Activated CD8-positive, alpha-beta memory T cell treated with anti-CD3 and anti-CD28 coated beads for 24 hours (primary cell): ENCODE data around the gene RASEF.

Experiments
- DNase-seq: peaks from one replicate; pipeline ENCODE4 v3.0.0-alpha.2; 2020

RASEF gene

DNA sequence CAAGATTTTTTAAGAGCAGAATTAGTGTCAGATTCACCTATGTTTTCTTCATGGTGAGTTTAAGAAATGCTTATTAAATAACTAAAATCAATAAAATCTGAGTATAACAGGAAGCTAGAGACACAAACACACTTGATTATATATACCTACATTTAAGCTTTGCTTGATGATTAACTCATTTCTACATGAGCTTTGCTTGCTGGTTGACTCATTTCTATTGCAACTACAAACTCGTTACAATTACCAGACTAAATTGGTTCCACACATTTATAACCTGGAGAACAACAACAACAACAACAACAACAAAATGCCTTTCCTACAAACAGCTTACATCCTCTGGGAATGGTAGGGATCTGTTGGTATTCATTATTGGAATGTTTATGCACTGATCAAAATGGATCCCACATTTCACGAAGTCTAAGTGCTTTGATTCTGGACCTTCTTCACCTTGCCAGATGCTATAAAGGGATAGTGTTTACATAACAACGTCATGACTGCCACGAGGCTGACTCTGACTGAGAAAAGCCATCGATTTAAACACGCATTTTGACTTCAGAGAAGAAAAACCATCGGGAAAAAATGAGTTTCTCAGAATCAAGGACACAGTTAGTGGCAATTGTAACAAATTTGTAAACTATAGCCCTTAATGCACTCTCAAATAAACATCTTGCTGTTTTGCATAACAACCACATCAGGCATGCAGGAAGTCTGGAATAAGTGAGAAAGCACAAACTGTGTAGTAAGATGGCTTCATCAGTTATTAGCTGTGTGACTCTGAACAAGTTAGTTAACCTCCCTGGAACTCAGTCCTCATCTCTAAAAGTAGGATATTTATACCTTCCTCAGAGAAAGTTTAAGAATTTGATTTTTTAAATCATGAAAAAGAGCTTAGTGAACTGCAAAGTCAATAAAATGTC, 49.8 kb downstream of the RASEF start:
- no peak for DNase-seq

DNA sequence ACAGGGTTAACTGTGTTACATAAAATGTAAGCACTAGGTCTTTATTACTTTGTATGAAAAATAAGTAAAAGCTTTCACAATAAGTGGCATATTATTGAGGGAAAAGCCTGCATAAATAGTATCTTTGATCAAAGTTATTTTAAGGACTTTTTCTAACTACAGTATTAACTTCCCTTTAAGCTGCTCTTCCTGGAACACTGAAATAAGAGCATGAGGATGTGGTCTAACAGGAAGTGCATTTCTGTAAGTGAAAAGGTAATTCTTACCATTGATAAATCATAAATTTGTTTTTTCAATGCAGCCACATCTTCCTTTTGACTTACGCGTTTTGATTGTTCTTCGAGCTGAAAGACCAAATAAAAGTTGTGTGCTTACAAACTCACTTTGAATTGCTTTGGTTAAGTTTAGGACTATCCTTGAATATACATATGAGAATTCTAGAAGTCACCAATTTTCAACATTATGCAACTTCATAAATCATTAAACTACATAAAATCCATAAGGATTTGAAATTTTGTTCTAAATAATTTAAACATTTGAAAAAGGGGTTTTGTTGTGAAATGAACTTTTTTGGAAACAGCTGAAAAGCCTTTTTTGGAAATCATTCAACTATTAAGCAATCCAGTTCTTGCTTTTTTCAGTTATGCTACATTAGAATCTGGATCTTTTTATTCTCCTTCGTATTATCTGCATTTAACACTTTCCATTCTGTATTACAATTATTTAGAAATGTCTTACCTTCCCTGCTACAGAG, 50.6 kb downstream of the RASEF start:
- no peak for DNase-seq

DNA sequence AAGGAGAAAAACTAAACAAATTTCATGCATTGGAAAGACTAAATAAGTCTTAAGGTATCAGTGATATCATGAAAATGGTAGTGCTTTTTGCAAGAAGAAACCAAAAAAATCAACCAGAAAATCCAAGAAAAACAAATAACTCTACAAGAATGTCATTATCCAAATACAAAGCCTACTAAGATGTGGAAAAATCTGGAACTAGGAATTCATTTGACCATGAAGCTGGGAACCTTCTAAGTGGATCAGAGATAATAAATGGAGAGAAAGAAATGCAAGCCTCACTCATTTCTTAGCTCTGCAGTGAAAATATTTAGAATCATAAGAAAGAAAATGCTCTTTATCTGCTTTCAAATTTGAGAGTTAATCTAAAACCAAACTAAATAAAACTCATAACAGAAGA, 51.3 kb downstream of the RASEF start:
- DNase-seq = no peak

DNA sequence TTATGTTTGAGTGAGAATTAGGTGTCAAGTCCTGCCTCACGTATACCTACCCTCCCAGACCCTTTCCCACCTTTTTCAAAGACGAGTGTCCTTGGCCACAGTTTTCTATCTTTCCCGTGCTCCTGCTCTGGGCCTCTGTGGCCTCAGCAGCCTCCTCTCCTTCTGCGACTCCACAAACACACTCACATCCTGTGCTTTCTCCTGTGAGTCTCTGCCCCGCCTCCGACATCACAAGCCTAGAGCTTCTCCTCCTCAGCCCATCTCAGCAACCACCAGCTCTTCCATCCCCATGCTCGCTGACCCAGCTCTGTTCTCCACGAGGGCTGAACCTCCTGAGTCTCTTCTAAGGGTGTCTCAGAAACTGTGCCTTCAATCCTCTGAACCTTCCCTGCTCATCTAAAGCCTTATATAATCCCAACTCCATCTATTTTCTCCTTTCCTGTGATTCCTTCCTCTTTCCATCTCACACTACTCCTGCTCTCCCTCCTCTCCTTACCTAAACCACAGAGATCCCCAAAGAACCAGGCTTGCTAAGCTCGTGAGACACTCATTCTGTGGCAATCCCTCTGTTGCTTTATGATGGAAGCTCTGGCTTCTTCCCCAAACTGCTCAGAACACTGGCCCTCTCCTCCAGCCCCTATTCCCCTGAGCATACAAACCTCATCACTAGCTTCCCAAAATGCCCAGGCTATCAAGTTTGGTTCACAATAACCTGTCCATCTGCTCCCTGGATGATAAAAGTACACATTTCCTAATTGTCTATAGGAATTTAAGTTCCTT, 55.2 kb downstream of the RASEF start:
- no peak for DNase-seq

DNA sequence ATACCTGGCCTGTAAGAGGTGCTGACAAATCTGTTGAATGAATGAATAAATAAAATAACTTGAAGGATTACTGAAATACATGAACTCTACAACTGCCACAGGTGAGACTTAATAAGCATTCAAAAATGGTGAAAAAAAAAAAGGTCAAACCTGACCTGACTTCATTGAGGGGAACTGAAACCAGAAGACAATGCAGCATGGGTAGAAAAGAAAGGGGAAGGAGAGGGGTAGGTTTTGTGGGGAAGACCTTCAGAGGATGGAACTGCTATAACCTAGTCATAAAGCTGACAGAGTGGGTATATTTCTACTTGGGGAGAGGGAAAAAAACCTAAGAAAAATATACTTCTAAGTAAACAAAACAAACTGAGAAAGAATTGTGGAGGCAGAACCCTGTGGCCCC, 56.6 kb downstream of the RASEF start:
- no peak for DNase-seq

DNA sequence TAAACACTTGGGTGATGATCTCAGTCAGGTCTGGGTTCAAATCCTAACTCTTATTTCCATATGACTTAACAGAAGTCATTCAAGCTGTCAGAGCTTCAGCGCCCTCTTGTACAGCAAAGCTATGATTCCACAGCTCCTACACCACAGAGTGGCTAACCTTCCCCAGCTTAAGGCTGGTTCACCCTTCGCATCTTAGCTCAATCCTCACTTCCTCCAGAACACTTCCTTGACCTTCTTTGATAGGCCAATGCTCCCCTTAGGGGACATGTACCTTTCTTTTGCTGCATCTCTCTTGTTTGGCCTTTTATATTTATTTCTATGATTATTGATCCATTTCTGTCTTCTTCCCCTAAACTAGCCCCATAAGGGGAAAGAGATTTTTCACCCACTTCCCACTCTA, 57.0 kb downstream of the RASEF start:
- no peak for DNase-seq

DNA sequence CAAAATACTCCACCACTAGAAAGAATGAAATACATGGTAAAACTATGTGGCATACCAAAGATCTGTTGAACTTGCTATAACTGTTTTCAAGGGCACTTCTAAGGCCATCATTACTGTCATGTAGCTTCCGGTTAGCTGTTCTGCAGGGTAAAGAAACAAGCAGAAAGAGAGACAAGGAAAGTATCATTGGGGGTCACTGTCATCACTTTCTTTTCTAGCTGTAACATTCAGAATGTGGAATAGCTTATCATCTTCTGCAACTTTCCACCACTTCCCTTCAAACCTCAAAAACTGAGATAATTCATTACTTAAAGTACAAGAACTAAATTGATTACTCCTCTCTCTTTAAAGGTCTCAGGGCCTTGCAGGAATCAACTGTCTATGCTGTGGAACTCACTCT, 57.6 kb downstream of the RASEF start:
- no peak for DNase-seq

DNA sequence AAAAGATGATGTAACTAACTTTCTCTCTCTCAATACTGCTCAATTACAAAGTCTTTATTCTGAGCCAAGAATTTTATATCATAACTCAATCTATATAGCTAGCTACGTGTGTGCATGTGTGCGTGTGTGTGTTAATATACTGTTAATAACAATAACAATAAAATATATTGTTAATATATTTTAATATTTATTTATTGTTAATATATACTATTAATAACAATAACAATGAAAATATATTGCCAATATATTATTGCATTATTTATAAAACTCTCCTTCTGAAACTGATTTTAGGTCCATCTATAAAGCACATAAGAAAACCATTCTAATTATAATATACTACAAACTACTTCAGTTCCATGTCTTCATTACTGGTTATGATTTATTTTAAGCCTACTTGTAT, 60.6 kb downstream of the RASEF start:
- DNase-seq = no peak

DNA sequence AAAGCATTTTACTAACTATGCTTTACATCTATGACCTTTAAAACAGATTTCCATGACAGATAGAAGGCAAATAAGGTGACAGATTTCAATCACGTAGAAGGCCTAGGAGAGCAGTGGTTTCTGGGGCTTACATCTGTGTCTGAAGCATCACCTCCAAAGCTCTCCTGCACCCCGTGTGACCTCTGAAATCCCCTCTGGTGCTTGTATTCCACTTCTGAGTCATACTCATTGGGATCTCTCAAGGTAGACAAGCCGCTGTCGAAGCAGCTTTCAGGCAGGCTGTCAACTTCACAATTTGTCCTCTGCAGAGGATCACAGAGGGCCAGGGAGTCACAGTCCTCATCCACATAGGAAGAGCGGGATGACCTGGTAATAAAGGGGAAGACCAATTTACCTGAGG, 62.2 kb downstream of the RASEF start:
- DNase-seq = no peak

DNA sequence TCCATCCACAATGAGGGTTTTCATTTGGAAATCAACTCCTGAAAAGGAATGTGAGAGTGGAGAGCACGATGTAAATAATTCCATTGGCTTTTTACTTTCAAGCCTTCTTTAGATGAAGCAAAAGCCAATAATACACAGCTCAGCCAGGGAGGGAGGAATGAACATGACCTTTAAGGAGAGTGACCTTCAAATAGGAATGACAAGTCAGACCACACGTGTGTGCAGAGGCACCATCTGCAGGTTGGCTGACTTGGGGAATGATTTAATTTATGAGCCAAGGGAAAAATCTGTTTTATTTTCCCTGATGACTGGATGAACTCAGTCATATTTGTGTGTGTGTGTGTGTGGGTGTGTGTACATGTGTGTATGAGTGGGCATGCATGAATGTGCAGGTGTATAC, 64.5 kb downstream of the RASEF start:
- no peak for DNase-seq

DNA sequence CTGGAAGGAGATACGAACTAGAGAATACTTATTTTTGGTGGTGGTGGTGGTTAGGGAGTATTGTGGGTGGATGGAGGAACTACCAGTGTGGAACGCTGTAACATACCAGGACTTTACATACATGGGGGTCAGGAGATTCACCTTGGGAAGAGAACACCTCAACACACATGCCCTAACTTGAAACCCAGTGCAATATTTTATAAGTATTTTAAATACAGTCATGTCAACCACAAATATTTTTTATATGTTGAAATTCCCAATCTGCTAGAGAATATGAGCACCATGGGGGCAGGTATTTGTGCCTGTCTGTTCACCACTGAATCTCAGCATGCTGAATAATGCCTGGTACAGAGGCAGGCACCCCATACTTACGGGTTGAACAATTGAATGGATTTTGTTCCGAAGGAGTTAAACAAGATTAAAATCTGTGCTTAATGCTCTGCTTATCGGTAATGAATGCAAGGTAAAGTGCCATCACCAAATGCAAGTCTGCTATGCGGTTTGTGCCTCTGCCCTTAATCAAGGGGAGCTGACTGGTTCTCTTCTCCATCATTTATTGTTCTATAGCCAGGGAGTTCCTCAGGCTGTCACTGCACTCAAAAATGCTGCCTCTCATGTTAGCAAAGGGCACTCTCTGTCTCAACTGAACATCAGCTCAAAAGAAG, 65.3 kb downstream of the RASEF start:
- no peak for DNase-seq

DNA sequence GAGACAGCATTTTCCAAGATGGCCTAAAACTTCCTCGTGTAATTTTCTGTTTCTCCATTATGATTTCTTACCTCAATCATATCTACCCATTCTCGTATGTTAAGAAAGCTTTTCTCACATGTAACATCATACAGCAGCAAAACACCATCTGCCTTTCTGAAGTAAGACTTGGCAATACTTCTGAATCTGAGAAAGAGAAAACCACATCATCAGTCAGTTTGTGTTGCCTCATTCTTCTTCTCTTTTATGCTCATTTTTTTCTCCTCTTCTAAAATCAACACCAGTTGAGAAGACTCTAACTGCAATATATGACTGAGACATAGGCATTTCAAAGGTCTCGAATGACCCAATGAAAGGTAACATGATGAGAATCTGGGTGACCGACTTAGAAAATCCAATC, 66.0 kb downstream of the RASEF start:
- DNase-seq = no peak

DNA sequence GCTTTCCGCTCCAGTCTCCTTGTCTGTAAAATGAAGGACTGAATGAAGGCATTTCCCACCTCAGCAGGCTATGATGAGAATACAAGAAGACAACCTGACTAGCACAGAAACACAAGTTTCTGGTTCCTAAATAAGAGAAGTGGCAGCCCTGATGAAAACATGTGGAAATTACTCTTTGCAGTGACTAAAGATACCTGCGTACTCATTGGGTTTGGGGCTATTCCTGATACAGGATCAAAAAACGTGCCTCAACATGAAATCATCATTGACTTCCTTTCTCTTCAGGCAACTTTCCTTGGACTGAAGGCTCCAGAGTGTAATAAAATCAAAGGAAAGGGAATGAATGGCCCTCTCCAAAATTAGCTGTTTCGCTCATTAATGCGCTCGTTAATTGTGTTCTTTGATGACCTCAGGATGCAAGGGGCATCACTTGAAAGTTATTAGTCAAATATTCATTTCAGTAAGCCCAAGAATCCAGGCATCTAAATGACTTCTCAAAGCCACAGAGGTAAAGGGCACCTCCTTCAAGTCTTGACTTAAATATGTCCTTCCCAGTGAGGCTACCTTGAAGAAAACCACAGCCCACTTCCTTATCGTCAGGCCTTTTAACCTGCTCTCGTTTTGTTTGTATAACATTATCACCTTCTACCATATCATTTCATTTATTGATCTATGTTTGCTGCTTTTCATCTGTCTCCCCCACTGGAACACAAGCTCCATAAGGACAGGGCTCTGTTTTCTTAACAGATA, 68.9 kb downstream of the RASEF start:
- DNase-seq = no peak

DNA sequence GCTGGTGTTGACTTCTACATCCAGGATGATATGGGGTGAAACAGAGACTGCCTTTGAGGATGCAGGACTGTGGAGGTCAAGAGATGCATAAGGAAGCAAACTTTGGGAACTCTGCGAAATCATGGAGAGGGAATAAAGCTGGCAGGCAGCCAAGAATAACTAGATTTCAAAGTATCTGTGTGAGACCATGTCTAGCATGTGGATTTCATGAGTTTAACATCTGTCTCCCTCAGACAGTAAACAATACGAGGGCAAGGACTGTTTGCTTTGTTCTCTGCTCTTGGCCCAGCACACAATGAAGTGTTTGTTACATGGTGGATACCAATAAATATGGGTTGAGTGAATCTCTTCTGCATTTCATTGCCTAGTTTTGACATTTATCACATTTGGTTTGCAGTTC, 71.3 kb downstream of the RASEF start:
- no peak for DNase-seq

DNA sequence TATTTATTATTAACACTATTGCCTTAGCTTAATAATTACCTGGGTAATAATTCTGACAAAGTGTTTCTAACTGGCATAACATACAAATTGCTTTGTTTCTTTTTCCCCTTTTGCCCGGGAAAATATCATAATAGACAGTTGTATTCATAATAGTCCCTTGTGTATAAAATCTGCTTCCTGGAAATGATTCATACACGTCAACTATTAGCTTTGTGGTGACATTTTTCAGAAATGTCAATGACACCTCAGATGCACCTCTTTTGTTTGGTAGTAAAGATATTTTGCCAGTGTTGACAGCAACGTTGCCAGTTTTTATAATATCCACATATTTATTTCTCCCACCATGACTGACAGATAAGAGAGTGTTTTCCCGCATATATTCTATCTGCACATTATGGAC, 73.0 kb downstream of the RASEF start:
- no peak for DNase-seq

DNA sequence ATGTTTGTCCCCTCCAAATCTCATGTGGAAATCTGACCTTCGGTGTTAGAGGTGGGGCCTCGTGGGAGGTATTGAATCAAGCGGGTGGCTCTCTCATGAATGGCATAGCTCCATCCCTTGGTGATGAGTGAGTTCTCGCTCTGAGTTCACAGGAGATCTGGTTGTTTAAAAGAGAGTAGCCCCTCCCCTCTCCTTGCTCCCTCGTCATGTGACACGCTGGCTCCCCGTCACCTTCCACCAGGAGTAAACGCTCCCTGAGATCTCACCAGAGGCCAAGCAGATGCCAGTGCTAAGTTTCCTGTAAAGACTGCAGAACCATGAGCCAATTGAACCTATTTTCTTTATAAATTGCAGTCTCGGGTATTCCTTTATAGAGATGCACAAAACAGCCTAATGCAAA, 74.5 kb downstream of the RASEF start:
- DNase-seq = no peak

DNA sequence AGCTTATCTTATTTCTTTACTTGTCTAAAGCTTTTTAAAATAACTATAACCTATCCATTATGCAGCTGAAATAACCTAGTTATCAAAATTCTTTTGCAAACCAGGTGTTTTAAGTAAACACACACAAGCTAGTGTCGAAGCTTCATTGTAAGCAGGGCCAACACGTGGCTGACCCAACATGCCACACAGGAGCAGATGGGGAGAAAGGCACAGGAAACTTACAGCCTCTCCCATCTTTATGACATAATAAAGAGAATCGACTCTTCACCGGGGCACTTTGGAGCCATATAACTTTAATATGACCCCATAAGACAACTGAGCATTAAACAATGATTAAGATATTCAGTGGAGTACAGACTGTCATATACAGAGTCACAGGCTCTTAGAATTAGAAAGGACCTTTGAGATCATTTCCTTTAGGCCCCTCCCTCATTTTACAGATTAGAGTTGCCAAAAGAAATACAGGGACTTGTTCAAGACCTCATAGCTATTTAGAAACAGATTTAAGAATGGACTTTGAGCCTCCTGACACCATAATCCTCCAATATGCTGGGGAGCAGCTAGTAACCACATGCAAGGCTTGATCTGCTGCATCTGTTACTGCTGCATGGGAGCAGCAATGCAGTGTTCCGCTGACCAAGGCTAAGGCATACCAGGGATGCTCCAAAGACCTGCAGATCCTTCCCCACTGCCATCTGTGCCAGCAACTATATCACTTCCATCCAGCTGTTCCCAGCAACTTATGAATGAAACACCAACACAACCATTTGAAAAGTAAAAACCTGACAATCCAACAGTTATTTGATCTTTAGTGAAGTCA, 75.4 kb downstream of the RASEF start:
- DNase-seq = no peak

DNA sequence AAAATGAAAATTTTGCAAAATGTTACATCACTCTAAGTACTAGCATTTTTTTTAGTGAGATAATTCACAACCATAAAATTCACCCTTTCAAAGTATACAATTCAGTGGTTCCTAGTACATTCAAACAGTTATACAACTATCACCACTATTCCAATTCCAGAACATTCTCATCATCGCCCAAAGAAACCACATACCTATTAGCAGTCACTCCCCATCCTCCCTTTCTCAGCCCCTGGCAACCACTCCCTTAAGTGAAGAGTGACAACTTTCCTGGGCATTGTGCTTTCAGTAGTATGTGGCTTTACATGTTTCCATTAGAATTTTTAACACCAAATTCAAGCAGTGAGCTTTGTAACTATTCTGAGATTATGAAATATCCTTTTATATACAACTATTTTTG, 81.4 kb downstream of the RASEF start:
- no peak for DNase-seq

DNA sequence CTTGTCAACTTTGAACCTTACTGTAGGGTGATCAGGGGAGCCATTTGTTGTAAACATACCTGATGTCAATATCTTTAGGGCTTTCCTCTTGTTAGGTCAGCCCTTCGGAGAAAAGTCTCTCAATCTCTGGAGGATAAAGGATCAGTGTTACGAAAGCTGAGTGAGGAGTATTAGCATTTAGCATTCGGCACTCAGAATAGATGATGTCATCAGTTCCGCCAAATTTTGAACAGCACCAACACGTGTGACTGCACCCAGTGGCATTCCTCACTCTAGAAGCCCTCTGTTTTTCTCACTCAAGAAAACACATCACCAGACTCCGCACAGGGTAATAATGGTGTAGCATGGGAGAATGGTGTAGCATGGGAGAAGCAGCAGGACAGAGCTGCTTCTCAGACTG, 87.8 kb downstream of the RASEF start:
- no peak for DNase-seq

DNA sequence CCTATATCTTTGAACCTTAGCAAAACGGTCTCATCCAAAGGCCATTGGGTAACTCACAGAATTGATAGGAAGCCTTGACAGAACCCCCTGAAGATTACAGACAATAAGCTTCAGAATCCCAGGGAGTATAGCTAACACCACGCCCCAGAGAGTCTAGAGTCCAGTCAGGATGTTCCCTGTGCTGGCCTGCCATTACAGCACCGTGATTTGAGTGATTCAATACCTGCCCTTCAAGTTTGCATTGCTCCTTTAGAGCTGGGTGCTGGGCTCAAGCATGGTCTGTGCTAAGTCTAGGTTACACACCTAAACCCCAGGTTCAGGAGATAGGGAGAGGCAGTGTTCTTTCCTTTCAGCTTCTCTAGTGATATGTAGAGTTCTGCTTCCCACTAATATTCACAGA, 90.5 kb downstream of the RASEF start:
- DNase-seq = no peak

DNA sequence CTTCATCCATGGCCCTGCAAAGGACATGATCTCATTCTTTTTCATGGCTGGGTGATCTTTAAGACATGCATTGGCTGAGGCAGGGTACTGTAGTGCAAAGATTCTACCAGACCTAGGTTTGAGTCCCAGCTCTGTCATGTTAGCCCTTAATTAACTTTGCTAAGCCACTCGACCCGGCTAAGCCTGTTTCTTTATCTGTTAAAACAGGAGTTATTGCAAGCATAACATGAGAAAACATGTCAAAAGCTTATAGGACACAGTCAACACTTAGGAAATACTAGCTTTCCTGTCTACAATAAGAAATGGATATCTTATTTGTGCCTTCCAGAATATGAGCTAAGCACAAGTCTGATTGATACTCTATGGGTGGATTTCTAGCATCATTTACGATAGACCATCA, 92.6 kb downstream of the RASEF start:
- no peak for DNase-seq
